Measurements from ENCODE around the gene POMZP3.
"Not testable (repeated sequence)": the region's sequence is repeated elsewhere in the genome, so short reads cannot be mapped to it uniquely, and the experiment has no call there.

- TF ChIP-seq CTCF (IDR thresholded peaks at IDR 0.05 in 2 of 3, conservative IDR thresholded peaks at IDR 0.05 in 1 of 3; ENCODE audit: borderline replicate concordance in 1 of 3, insufficient read depth in 1 of 3, low read depth in 2 of 3, low read length in 2 of 3); POLR2AphosphoS5 (IDR thresholded peaks at IDR 0.05; ENCODE audit: low read depth, low read length); TCF7L2 (IDR thresholded peaks at IDR 0.05; ENCODE audit: borderline replicate concordance, extremely low read depth, insufficient read depth, insufficient read length); ATF3 (IDR thresholded peaks at IDR 0.05); FOSL1 (IDR thresholded peaks at IDR 0.05; ENCODE audit: low read depth): not testable (repeated sequence)
Observed at GRCh38 chr7:76583636-76584281, 43.3 kb downstream of the POMZP3 start.

Data from HCT116 (cell line).